ENCODE measurements around the gene YIPF1.
A peak's percentile ranks its signal among the peaks of the same experiment; 100 is the strongest.
"Not testable (repeated sequence)": the region's sequence is repeated elsewhere in the genome, so short reads cannot be mapped to it uniquely, and the experiment has no call there.

The YIPF1 gene

GRCh38 chr1:53842347-53842746, 47.2 kb downstream of the YIPF1 start:
- no peak for DNase-seq (ENCODE audit: low read depth, low spot score)

- no peak for DNase-seq (ENCODE audit: low read depth, low spot score)
Observed at GRCh38 chr1:53838654-53838974, 51.0 kb downstream of the YIPF1 start.

- peak; percentile 96 for DNase-seq (ENCODE audit: low read depth, low spot score)
Observed at GRCh38 chr1:53837924-53838653, 51.5 kb downstream of the YIPF1 start, which contains the start of gene NDC1. Gene NDC1, minus strand, starts transcription at chr1:53838296. Its CDS starts 35 bp downstream, at chr1:53838261.

- DNase-seq (ENCODE audit: low read depth, low spot score), result no peak
Observed at GRCh38 chr1:53837646-53837923, 52.0 kb downstream of the YIPF1 start.

- DNase-seq (ENCODE audit: low read depth, low spot score), result no peak
Observed at GRCh38 chr1:53835491-53835890, 54.1 kb downstream of the YIPF1 start.

- no peak for DNase-seq (ENCODE audit: low read depth, low spot score)
Observed at GRCh38 chr1:53834776-53835175, 54.8 kb downstream of the YIPF1 start.

- no peak for DNase-seq (ENCODE audit: low read depth, low spot score)
Observed at GRCh38 chr1:53833393-53833792, 56.2 kb downstream of the YIPF1 start.

- no peak for DNase-seq (ENCODE audit: low read depth, low spot score)
Observed at GRCh38 chr1:53826367-53826766, 63.2 kb downstream of the YIPF1 start.

GRCh38 chr1:53825306-53825705, 64.3 kb downstream of the YIPF1 start:
- no peak for DNase-seq (ENCODE audit: low read depth, low spot score)

GRCh38 chr1:53822931-53823330, 66.7 kb downstream of the YIPF1 start:
- DNase-seq (ENCODE audit: low read depth, low spot score), result no peak

- no peak for DNase-seq (ENCODE audit: low read depth, low spot score)
Observed at GRCh38 chr1:53821380-53821779, 68.2 kb downstream of the YIPF1 start.

- DNase-seq (ENCODE audit: low read depth, low spot score), result no peak
Observed at GRCh38 chr1:53819387-53819786, 70.2 kb downstream of the YIPF1 start.

- DNase-seq (ENCODE audit: low read depth, low spot score), result not testable (repeated sequence)
Observed at GRCh38 chr1:53816584-53816983, 73.0 kb downstream of the YIPF1 start.

- not testable (repeated sequence) for DNase-seq (ENCODE audit: low read depth, low spot score)
Observed at GRCh38 chr1:53815484-53815883, 74.1 kb downstream of the YIPF1 start.

- DNase-seq (ENCODE audit: low read depth, low spot score), result peak; percentile 5
Observed at GRCh38 chr1:53811414-53811851, 78.2 kb downstream of the YIPF1 start.

GRCh38 chr1:53810497-53810896, 79.1 kb downstream of the YIPF1 start:
- DNase-seq (ENCODE audit: low read depth, low spot score), result no peak

- no peak for DNase-seq (ENCODE audit: low read depth, low spot score)
Observed at GRCh38 chr1:53810007-53810406, 79.6 kb downstream of the YIPF1 start.

GRCh38 chr1:53807916-53808315, 81.7 kb downstream of the YIPF1 start:
- DNase-seq (ENCODE audit: low read depth, low spot score), result no peak

GRCh38 chr1:53804791-53805505, 84.6 kb downstream of the YIPF1 start:
- no peak for DNase-seq (ENCODE audit: low read depth, low spot score)

- no peak for DNase-seq (ENCODE audit: low read depth, low spot score)
Observed at GRCh38 chr1:53804181-53804580, 85.4 kb downstream of the YIPF1 start.

Measured in iPS DF 19.7 (cell line).